ENCODE data around the gene CEND1.

CEND1 gene

GRCh38 chr11:794766-795633, 5.1 kb upstream of the CEND1 start:
- DNase-seq = no peak

GRCh38 chr11:794013-794765, 4.3 kb upstream of the CEND1 start:
- DNase-seq = no peak

GRCh38 chr11:793556-793955, 3.7 kb upstream of the CEND1 start:
- no peak for DNase-seq

- DNase-seq = no peak
Measured at GRCh38 chr11:792873-793272, 3.0 kb upstream of the CEND1 start.

- DNase-seq = no peak
Measured at GRCh38 chr11:792535-792821, 2.6 kb upstream of the CEND1 start.

- no peak for DNase-seq
Measured at GRCh38 chr11:791658-792534, 2.0 kb upstream of the CEND1 start.

GRCh38 chr11:790721-791564, 1.1 kb upstream of the CEND1 start:
- DNase-seq = no peak

GRCh38 chr11:788953-789940, 643 bp downstream of the CEND1 start:
- DNase-seq = no peak

GRCh38 chr11:788009-788640, 1.8 kb downstream of the CEND1 start:
- DNase-seq = no peak

- no peak for DNase-seq
Measured at GRCh38 chr11:787084-787675, 2.7 kb downstream of the CEND1 start.

GRCh38 chr11:786235-787083, 3.4 kb downstream of the CEND1 start:
- DNase-seq = no peak

- peak; percentile 89 for DNase-seq
Measured at GRCh38 chr11:783581-784015, 6.3 kb downstream of the CEND1 start.

- DNase-seq = no peak
Measured at GRCh38 chr11:782264-783174, 7.4 kb downstream of the CEND1 start.

- DNase-seq = no peak
Measured at GRCh38 chr11:779955-780532, 9.8 kb downstream of the CEND1 start.

- no peak for DNase-seq
Measured at GRCh38 chr11:778976-779954, 10.6 kb downstream of the CEND1 start.

All from fibroblast of skin of right biceps (primary cell).